GM21360 (cell line): ENCODE results near the gene MAN2B2.

ENCODE experiments used
- ATAC-seq: cut with Tn5 transposase; IDR thresholded peaks from one replicate; pipeline ENCODE4 v1.9.1; 2021; ENCODE audit warnings: mild to moderate bottlenecking, moderate library complexity; ENCODE audit not compliant: unreplicated experiment

Gene MAN2B2

GRCh38 chr4:6546091-6546490, 28.9 kb upstream of the MAN2B2 start:
- no peak for ATAC-seq

GRCh38 chr4:6546681-6547447, 28.1 kb upstream of the MAN2B2 start:
- no peak for ATAC-seq

- no peak for ATAC-seq
Observed at GRCh38 chr4:6548201-6548881, 26.6 kb upstream of the MAN2B2 start.

- no peak for ATAC-seq
Observed at GRCh38 chr4:6548882-6549230, 26.1 kb upstream of the MAN2B2 start.

- ATAC-seq = no peak
Observed at GRCh38 chr4:6549445-6549844, 25.5 kb upstream of the MAN2B2 start.

- no peak for ATAC-seq
Observed at GRCh38 chr4:6549890-6550620, 24.9 kb upstream of the MAN2B2 start.

- ATAC-seq = no peak
Observed at GRCh38 chr4:6550821-6551220, 24.2 kb upstream of the MAN2B2 start.

- no peak for ATAC-seq
Observed at GRCh38 chr4:6551660-6552059, 23.3 kb upstream of the MAN2B2 start.

GRCh38 chr4:6555519-6555918, 19.5 kb upstream of the MAN2B2 start:
- ATAC-seq = no peak

GRCh38 chr4:6556263-6556662, 18.7 kb upstream of the MAN2B2 start:
- no peak for ATAC-seq

- no peak for ATAC-seq
Observed at GRCh38 chr4:6557185-6557584, 17.8 kb upstream of the MAN2B2 start.

GRCh38 chr4:6557856-6558255, 17.1 kb upstream of the MAN2B2 start:
- no peak for ATAC-seq

GRCh38 chr4:6560416-6561172, 14.4 kb upstream of the MAN2B2 start:
- ATAC-seq = no peak

GRCh38 chr4:6561173-6561516, 13.8 kb upstream of the MAN2B2 start:
- no peak for ATAC-seq

- no peak for ATAC-seq
Observed at GRCh38 chr4:6561706-6562371, 13.2 kb upstream of the MAN2B2 start.

GRCh38 chr4:6562931-6563901, 11.8 kb upstream of the MAN2B2 start:
- no peak for ATAC-seq

GRCh38 chr4:6563935-6564645, 10.9 kb upstream of the MAN2B2 start:
- no peak for ATAC-seq

- no peak for ATAC-seq
Observed at GRCh38 chr4:6565691-6566390, 9.1 kb upstream of the MAN2B2 start.
